Progenitor cell of endocrine pancreas (in vitro differentiated cells): ENCODE data around the gene DLGAP5. TPM values are rescaled to one million over a fixed set of nuclear protein-coding genes. Genes with fewer than 3 reads are reported as not detected.
A peak's percentile ranks its signal among the peaks of the same experiment; 100 is the strongest.

Experiments
- DNase-seq: peaks from one replicate; pipeline ENCODE4 v3.0.0; 2021; ENCODE audit warnings: low spot score; ENCODE audit not compliant: unreplicated experiment
- H3K27ac Mint-ChIP-seq: 2 replicates; pipeline ENCODE4 v1.8.0; 2021; ENCODE audit warnings: mild to moderate bottlenecking, moderate library complexity, mixed read lengths
- H3K27me3 Mint-ChIP-seq: 2 replicates; pipeline ENCODE4 v1.8.0; 2021; ENCODE audit warnings: mixed read lengths
- H3K36me3 Mint-ChIP-seq: 2 replicates; pipeline ENCODE4 v1.8.0; 2022; ENCODE audit warnings: mixed read lengths; ENCODE audit not compliant: insufficient read depth
- H3K4me1 Mint-ChIP-seq: 2 replicates; pipeline ENCODE4 v1.8.0; 2021; ENCODE audit warnings: low read depth, mixed read lengths
- H3K4me3 Mint-ChIP-seq: 2 replicates; pipeline ENCODE4 v1.8.0; 2021; ENCODE audit warnings: low read depth, mild to moderate bottlenecking, moderate library complexity, mixed read lengths
- H3K9me3 Mint-ChIP-seq: 2 replicates; pipeline ENCODE4 v1.8.0; 2021; ENCODE audit warnings: low read depth, mixed read lengths
- CTCF ChIP-seq: fragments of 200-600 bp; sonication (generic); IDR thresholded peaks from one replicate; pipeline ENCODE4 v1.5.0; 2021; ENCODE audit warnings: antibody characterized with exemption, mild to moderate bottlenecking; ENCODE audit not compliant: unreplicated experiment
- total RNA-seq: library from RNA; stranded (reverse); gene quantifications from 2 replicates; pipeline ENCODE4 v1.2.1, GENCODE V29; 2021

Gene DLGAP5
- total RNA-seq, 1 donor from 2014 or later = 31.2 TPM

DNA sequence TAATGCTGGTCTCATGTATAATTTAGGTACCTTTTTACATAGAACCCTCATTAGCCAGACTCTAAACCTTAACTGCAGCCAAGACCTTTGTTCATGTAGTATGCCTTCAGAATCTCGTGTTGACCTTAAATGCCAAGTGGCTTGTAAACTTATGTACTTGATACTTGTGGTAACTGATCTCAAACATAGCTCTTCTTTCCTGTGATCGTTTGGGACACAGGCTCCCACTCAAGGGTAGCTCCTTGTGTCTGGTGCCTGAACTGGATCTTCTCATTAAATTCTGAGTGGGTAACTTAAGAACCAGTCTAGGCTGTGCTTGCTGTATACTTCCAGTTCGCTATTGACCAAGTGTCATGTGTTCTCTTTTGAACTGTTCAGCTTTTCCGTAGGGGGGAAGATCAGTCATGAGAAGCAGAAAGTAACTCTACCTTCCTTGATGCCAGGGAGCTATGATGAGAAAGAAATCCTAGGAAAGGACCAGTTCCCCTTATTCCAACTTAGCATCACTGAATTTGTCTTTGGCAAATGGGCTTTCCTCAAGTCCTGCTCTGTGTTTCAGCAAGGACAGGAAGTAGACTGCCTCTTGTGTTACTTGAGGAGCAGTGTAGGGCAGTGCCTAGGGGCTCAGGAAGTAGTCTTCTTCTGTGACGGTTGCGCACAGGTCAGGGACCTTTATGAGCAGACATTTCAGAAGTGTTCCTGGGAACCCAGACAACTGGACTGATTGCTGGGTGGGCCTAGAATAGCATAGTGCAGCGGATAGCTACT lies 59.8 kb downstream of the DLGAP5 start:
- TF ChIP-seq CTCF = no peak
- Mint-ChIP-seq H3K36me3 (no peaks in the 10 kb centered on the region), H3K9me3 (no peaks in the 10 kb centered on the region), H3K4me3 (peak overlapping the region; percentile 68), H3K27ac (no peak overlapping the region), H3K4me1 (peaks cover 18% of the 10 kb centered on the region), H3K27me3 (peaks cover 25% of the 10 kb centered on the region)
- DNase-seq = no peak

DNA sequence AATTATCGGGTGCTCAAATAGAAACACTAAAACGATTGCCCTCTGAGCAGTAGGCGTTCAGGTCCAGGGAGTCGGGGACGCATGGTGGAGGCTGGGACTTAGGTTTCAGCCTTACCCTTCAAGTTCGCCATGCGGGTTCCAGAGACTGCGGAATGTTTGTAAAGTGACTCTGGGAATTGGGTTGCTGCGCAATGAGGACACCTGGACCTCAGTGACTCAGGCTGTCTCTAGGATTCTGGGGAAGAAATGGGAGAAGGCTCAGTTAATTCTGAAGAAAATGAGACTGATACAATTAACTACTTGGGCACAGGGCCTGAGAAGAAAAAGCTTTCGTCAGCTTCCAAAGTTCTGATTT lies 61.2 kb downstream of the DLGAP5 start:
- Mint-ChIP-seq H3K36me3 (no peaks in the 10 kb centered on the region), H3K9me3 (no peaks in the 10 kb centered on the region), H3K4me1 (peaks cover 18% of the 10 kb centered on the region), H3K27me3 (peaks cover 25% of the 10 kb centered on the region), H3K27ac (no peak overlapping the region), H3K4me3 (peak overlapping the region; percentile 68)
- DNase-seq = no peak
- TF ChIP-seq CTCF = no peak

DNA sequence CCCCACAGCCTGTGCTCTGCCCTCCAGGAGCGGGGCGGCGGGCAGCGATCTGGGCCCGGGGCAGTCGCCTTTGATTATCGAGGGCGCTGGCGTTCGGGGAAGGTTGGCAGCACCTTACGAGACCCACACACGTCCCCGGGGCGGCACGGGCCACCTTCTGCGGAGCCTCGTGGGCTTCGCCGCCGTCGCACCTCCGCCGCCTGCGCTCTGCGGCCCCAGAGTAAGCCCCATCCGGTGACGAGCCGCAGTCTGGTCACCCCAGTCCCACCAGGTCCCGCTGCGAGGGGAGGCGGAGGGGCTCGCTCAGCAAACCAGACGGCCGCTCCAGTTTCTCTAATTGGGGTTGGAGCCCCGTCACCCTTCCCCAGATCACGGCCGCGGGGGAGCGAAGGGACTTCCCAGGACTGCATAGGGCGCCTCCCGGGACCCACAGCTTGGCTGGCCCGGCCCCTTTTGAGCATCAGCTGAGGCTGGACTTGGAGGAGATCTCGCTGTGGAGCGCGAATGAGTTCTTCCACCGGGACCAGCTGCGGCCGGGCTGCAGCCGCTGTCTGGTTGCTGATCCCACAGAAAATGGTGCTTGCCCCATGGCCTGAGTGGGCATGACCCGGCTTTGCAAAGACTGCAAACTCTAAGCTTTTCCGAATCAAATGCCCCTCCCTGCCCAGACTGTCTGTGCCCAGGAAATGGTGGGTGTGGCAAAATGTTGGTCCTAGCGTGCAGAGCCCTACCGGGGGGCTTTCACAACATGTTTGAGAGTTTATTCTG lies 61.8 kb downstream of the DLGAP5 start:
- peaks cover 18% of the 10 kb centered on the region for H3K4me1 Mint-ChIP-seq
- peaks cover 25% of the 10 kb centered on the region for H3K27me3 Mint-ChIP-seq
- DNase-seq = peak; percentile 24
- H3K27ac Mint-ChIP-seq = no peak overlapping the region
- no peaks in the 10 kb centered on the region for H3K9me3 Mint-ChIP-seq
- no peak for TF ChIP-seq CTCF
- no peaks in the 10 kb centered on the region for H3K36me3 Mint-ChIP-seq
- H3K4me3 Mint-ChIP-seq = peak overlapping the region; percentile 68

GRCh38 chr14:55129086-55129427 lies 62.3 kb downstream of the DLGAP5 start, which contains the start of gene LGALS3:
Gene LGALS3 (plus strand): TSS chr14:55129252. CDS start chr14:55137374, 8,122 bp downstream.
- H3K4me1 Mint-ChIP-seq = peaks cover 19% of the 10 kb centered on the region
- peak; percentile 22 for DNase-seq
- H3K4me3 Mint-ChIP-seq = peak within 1 kb of the TSS; percentile 70
- no peaks in the 10 kb centered on the region for H3K9me3 Mint-ChIP-seq
- H3K27me3 Mint-ChIP-seq = peaks cover 25% of the 10 kb centered on the region
- no peak for TF ChIP-seq CTCF
- H3K27ac Mint-ChIP-seq = peak within 1 kb of the TSS; percentile 77
- no peaks in the 10 kb centered on the region for H3K36me3 Mint-ChIP-seq

DNA sequence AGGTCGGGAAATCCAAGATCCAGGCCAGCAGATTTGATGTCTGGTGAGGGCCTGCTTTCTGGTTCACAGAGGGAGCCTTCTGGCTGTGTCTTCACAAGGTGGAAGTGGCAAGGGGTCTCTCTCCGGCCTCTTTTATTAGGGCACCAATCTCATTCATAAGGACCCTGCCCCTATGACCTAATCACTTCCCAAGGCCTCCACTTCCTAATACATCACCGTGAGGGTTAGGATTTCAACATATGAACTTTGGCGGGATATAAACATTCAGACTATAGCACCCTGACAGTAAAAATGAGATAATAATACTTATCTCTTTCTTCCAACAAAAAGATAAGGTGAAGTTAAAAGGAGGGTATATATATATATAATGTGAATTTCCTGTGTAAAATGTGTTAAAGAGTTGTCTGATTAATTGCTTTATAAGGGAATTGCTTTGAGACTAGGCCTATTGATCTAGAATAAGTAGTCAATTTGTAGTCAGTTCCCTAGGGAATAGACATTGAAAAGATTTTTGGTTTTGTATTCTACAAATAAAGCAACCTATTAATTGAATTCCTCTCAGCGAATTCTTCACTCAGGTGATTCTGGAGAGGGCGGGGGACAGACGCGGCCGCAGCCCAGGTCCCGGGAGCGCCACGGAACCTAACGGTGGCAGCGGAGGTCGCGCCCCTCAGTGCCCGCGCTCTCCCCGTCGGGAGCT lies 62.8 kb downstream of the DLGAP5 start:
- Mint-ChIP-seq H3K4me1 (peaks cover 22% of the 10 kb centered on the region), H3K9me3 (no peaks in the 10 kb centered on the region), H3K36me3 (no peaks in the 10 kb centered on the region), H3K4me3 (peak overlapping the region; percentile 70), H3K27me3 (peaks cover 25% of the 10 kb centered on the region), H3K27ac (peak overlapping the region; percentile 77)
- TF ChIP-seq CTCF = no peak
- no peak for DNase-seq
